Activated CD8-positive, alpha-beta memory T cell treated with anti-CD3 and anti-CD28 coated beads, Interleukin-2, amount 10 ng/mL, durations not matched to agents 7 days and 5 days (primary cell): ENCODE measurements around the gene OPRM1. TPM values are rescaled to one million over a fixed set of nuclear protein-coding genes. Genes with fewer than 3 reads are reported as not detected.

Source experiments
- ATAC-seq: fragments of 150-1000 bp; cut with Tn5 transposase; one replicate; pipeline ENCODE4 v1.10.0; 2021; ENCODE audit warnings: moderate library complexity
- CTCF ChIA-PET: fragments of 350-600 bp; sonication (Branson Sonifier 250); formaldehyde crosslinking; loops from one replicate; lab custom pipeline; 2021; ENCODE audit warnings: antibody characterized with exemption; lab: Charles Lee
- DNase-seq: peaks from one replicate; pipeline ENCODE4 v3.0.0-alpha.2; 2020
- H3K27ac Mint-ChIP-seq: one replicate; pipeline ENCODE4 v1.8.0; 2021; ENCODE audit warnings: mild to moderate bottlenecking, mixed read lengths
- H3K27me3 Mint-ChIP-seq: one replicate; pipeline ENCODE4 v1.8.0; 2021; ENCODE audit warnings: mixed read lengths
- H3K36me3 Mint-ChIP-seq: one replicate; pipeline ENCODE4 v1.8.0; 2021; ENCODE audit warnings: mild to moderate bottlenecking, mixed read lengths
- H3K4me1 Mint-ChIP-seq: one replicate; pipeline ENCODE4 v1.8.0; 2021; ENCODE audit warnings: mixed read lengths
- H3K4me3 Mint-ChIP-seq: one replicate; pipeline ENCODE4 v1.8.0; 2021; ENCODE audit warnings: mild to moderate bottlenecking, moderate library complexity, mixed read lengths
- H3K9me3 Mint-ChIP-seq: one replicate; pipeline ENCODE4 v1.8.0; 2022; ENCODE audit warnings: low read depth, mixed read lengths
- total RNA-seq, 2 experiments: library from RNA; stranded (reverse); gene quantifications; one replicate each; pipeline ENCODE4 v1.2.3, GENCODE V29; 2021

OPRM1 gene
- total RNA-seq, 2 experiments from 2014 or later, result not detected

DNA sequence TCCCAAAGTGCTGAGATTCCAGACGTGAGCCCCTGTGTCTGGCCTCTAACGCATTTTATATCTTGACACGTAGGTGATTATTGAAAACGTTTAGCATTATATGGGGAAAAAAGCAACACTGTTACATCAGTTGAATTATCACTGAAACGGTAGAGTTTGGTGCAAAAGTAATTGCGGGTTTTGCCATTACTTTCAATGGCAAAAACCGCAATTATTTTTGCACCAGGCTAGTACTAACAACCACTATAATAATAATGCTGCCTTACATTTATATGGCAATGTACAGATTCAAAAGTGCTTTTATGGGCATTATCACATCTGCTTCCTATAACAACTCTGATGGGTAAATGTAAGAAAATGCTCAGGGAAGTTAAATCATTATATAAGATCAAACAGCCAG is 57.3 kb downstream of the OPRM1 start:
- CTCF ChIA-PET, result no interaction called here
- Mint-ChIP-seq H3K4me3 (no peak overlapping the region), H3K27ac (no peak overlapping the region), H3K27me3 (no peaks in the 10 kb centered on the region), H3K36me3 (no peaks in the 10 kb centered on the region), H3K9me3 (no peaks in the 10 kb centered on the region), H3K4me1 (no peaks in the 10 kb centered on the region)
- DNase-seq, result no peak
- ATAC-seq, result no peak

DNA sequence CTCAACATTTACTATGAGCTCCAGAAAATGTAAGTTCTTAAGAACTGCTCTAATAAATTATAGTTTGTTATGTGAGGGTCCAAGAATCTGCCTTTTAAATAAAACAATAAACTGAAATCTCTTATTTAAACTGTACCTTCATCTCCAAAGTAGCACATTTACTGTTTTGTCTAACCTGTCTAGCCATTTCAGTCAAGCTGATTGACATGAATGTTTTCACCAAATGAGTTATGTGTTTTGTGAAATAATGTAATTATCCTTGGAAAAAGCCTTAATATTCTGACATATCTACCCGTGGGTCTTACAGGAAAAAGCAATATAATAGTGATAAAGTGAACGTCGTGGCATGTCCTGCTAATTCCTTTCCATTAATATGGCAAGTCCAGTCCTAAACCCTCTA is 57.8 kb downstream of the OPRM1 start:
- Mint-ChIP-seq H3K4me3 (no peak overlapping the region), H3K9me3 (no peaks in the 10 kb centered on the region), H3K36me3 (no peaks in the 10 kb centered on the region), H3K27me3 (no peaks in the 10 kb centered on the region), H3K27ac (no peak overlapping the region), H3K4me1 (no peaks in the 10 kb centered on the region)
- DNase-seq, result no peak
- CTCF ChIA-PET, result no interaction called here
- ATAC-seq, result no peak

- DNase-seq, result no peak
- no peaks in the 10 kb centered on the region for H3K27me3 Mint-ChIP-seq
- H3K27ac Mint-ChIP-seq, result no peak overlapping the region
- CTCF ChIA-PET, result no interaction called here
- H3K4me3 Mint-ChIP-seq, result no peak overlapping the region
- H3K9me3 Mint-ChIP-seq, result no peaks in the 10 kb centered on the region
- no peaks in the 10 kb centered on the region for H3K4me1 Mint-ChIP-seq
- H3K36me3 Mint-ChIP-seq, result no peaks in the 10 kb centered on the region
- no peak for ATAC-seq
Measured at GRCh38 chr6:154099211-154099610, 60.2 kb downstream of the OPRM1 start.

- Mint-ChIP-seq H3K9me3 (no peaks in the 10 kb centered on the region), H3K4me3 (no peak overlapping the region), H3K36me3 (no peaks in the 10 kb centered on the region), H3K27me3 (no peaks in the 10 kb centered on the region), H3K27ac (no peak overlapping the region), H3K4me1 (no peaks in the 10 kb centered on the region)
- CTCF ChIA-PET, result no interaction called here
- DNase-seq, result no peak
- no peak for ATAC-seq
Measured at GRCh38 chr6:154106251-154106650, 67.2 kb downstream of the OPRM1 start.

- ATAC-seq, result no peak
- Mint-ChIP-seq H3K4me1 (no peaks in the 10 kb centered on the region), H3K27ac (no peak overlapping the region), H3K9me3 (no peaks in the 10 kb centered on the region), H3K36me3 (no peaks in the 10 kb centered on the region), H3K27me3 (no peaks in the 10 kb centered on the region), H3K4me3 (no peak overlapping the region)
- no peak for DNase-seq
- CTCF ChIA-PET, result no interaction called here
Measured at GRCh38 chr6:154111025-154111424, 72.0 kb downstream of the OPRM1 start.

DNA sequence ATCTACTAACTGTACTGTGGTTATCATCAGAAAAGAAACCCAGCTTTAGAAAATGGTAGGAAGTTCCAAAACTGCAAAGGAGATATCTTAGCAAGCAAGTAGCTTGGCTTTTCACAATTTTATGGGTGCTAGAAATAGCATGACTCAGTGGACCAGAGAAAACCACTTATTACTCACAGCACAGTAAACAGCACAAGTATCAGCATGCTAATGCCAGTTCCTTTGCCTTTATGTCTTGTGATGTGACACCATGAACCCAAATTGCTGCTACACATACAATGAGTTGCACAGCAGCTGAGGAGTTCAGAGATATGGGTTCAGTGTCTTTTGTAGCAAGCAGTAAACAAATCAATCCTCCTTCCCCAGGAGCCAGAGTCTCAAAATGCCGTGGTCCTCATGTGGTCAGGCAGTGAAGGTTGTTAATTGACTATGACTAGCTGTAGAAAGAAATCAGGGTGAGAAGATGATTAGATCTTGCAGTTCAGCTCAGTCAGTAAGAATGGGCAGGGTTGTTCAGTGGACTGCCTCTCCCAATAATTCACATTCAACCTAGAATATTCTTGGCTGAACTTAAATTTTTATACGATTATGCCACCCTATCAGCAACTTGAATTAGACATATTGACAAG is 73.3 kb downstream of the OPRM1 start:
- ATAC-seq, result no peak
- Mint-ChIP-seq H3K4me3 (no peak overlapping the region), H3K4me1 (no peaks in the 10 kb centered on the region), H3K9me3 (no peaks in the 10 kb centered on the region), H3K27me3 (no peaks in the 10 kb centered on the region), H3K36me3 (no peaks in the 10 kb centered on the region), H3K27ac (no peak overlapping the region)
- DNase-seq, result no peak
- CTCF ChIA-PET, result no interaction called here

GRCh38 chr6:154113392-154113791 is 74.4 kb downstream of the OPRM1 start:
- CTCF ChIA-PET, result no interaction called here
- H3K4me1 Mint-ChIP-seq, result no peaks in the 10 kb centered on the region
- no peak overlapping the region for H3K4me3 Mint-ChIP-seq
- H3K9me3 Mint-ChIP-seq, result no peaks in the 10 kb centered on the region
- no peak for DNase-seq
- no peak overlapping the region for H3K27ac Mint-ChIP-seq
- H3K36me3 Mint-ChIP-seq, result no peaks in the 10 kb centered on the region
- no peak for ATAC-seq
- H3K27me3 Mint-ChIP-seq, result no peaks in the 10 kb centered on the region

GRCh38 chr6:154117485-154117884 is 78.4 kb downstream of the OPRM1 start:
- Mint-ChIP-seq H3K27ac (no peak overlapping the region), H3K4me1 (no peaks in the 10 kb centered on the region), H3K27me3 (peaks cover 5% of the 10 kb centered on the region), H3K9me3 (no peaks in the 10 kb centered on the region), H3K4me3 (no peak overlapping the region), H3K36me3 (no peaks in the 10 kb centered on the region)
- no peak for DNase-seq
- CTCF ChIA-PET, result no interaction called here
- ATAC-seq, result no peak

- H3K4me1 Mint-ChIP-seq, result no peaks in the 10 kb centered on the region
- H3K27me3 Mint-ChIP-seq, result peaks cover 5% of the 10 kb centered on the region
- no peak overlapping the region for H3K4me3 Mint-ChIP-seq
- H3K27ac Mint-ChIP-seq, result no peak overlapping the region
- H3K36me3 Mint-ChIP-seq, result no peaks in the 10 kb centered on the region
- no peaks in the 10 kb centered on the region for H3K9me3 Mint-ChIP-seq
- no peak for ATAC-seq
- CTCF ChIA-PET, result no interaction called here
- no peak for DNase-seq
Measured at GRCh38 chr6:154122195-154122925, 83.3 kb downstream of the OPRM1 start.

- no peaks in the 10 kb centered on the region for H3K4me1 Mint-ChIP-seq
- CTCF ChIA-PET, result no interaction called here
- no peak overlapping the region for H3K4me3 Mint-ChIP-seq
- H3K27me3 Mint-ChIP-seq, result peaks cover 5% of the 10 kb centered on the region
- H3K36me3 Mint-ChIP-seq, result no peaks in the 10 kb centered on the region
- DNase-seq, result no peak
- no peak for ATAC-seq
- no peak overlapping the region for H3K27ac Mint-ChIP-seq
- H3K9me3 Mint-ChIP-seq, result no peaks in the 10 kb centered on the region
Measured at GRCh38 chr6:154123155-154123956, 84.3 kb downstream of the OPRM1 start.

DNA sequence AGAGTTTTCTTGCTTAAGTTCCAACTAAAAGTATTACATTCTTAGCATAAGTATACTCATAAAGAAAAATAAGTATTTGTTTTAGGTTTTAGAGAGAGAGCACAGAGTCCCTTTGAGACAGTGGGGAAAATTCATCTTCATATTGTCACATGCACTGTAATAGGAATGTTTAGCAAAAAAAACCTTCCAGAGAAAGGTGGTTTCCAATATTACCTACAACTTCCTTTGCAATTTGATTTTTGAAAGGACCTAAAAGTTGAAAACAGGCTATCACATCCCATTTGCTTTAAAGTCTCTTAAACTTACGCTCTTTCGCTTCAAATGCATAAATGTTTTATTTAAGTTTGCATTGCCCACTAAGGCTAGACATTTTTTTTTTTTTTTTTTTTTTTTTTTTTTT is 86.4 kb downstream of the OPRM1 start:
- ATAC-seq (no peak), DNase-seq (no peak)
- Mint-ChIP-seq H3K36me3 (no peaks in the 10 kb centered on the region), H3K9me3 (no peaks in the 10 kb centered on the region), H3K27ac (no peak overlapping the region), H3K27me3 (peaks cover 5% of the 10 kb centered on the region), H3K4me3 (no peak overlapping the region), H3K4me1 (no peaks in the 10 kb centered on the region)
- CTCF ChIA-PET, result no interaction called here

DNA sequence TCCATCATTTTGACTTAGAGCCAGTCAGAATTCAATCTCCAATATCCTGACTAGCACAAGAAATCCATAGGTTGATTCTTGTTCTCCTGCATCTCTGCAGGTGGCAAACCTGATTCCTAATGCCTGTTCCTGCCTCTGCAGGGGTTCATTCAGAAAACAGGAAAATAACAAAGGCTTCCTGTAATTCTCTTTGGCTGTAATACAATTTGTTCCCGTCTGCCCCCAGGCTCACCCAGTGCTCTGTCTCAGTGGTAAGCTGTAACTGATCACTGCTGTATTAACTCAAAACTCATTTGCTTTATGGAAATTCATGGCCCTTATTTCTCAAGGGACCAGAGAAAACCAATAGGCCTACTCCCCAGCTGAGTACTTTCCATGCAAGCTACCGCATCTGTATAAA is 88.6 kb downstream of the OPRM1 start:
- CTCF ChIA-PET, result no interaction called here
- peaks cover 2% of the 10 kb centered on the region for H3K27me3 Mint-ChIP-seq

DNA sequence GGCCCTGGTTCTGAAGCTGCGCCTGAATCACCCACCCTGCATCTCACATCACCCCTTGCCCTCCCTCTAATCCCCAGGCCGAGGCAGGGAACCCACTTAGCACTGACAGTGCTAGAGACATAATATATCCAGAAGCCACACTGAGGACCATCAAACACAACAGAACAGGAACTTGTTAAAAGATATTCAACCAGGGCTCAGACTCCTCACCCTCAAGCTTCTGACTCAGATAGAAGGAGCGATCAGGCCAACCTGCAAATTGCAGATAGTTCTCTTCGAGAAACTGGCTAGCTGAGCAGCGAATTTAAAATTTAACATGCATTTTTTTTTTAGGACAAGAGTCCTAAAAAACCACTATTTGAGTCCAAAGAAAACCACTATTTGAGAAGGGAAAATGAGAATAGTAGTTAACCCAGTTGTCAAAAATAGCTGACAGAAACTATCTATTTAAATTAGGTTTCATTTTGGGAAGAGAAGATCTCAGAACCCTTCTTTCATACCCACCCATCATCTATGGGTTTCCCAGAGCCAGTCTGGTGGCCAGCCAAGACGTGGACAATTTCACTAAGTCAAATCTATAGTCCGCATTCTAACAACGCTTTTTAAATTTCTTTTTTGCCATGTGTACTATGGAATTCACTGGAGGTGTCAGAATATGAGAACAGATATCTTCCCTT is 95.6 kb downstream of the OPRM1 start:
- CTCF ChIA-PET, result no interaction called here
- DNase-seq (no peak), ATAC-seq (no peak)
- Mint-ChIP-seq H3K27me3 (peaks cover 5% of the 10 kb centered on the region), H3K36me3 (no peaks in the 10 kb centered on the region), H3K4me3 (no peak overlapping the region), H3K27ac (no peak overlapping the region), H3K4me1 (no peaks in the 10 kb centered on the region), H3K9me3 (no peaks in the 10 kb centered on the region)

More for the DNA sequence above, 88.6 kb downstream of the OPRM1 start:
- Mint-ChIP-seq H3K27ac (no peak overlapping the region), H3K36me3 (no peaks in the 10 kb centered on the region), H3K4me1 (no peaks in the 10 kb centered on the region), H3K4me3 (no peak overlapping the region), H3K9me3 (no peaks in the 10 kb centered on the region)
- no peak for DNase-seq
- no peak for ATAC-seq
